GM08714 (cell line): ENCODE results near the gene CACNA1C.

Experiments used
- H3K4me3 ChIP-seq: fragments of 200-500 bp; sonication (Bioruptor generic); 2 replicates; pipeline ENCODE4 v1.5.1; 2014; ENCODE audit warnings: mild to moderate bottlenecking, low read length, inconsistent platforms
- ZNF274 ChIP-seq: IDR thresholded peaks from 2 replicates; pipeline ENCODE4 v1.6.1; 2012; ENCODE audit warnings: mild to moderate bottlenecking, low read depth, low read length

Gene CACNA1C

DNA sequence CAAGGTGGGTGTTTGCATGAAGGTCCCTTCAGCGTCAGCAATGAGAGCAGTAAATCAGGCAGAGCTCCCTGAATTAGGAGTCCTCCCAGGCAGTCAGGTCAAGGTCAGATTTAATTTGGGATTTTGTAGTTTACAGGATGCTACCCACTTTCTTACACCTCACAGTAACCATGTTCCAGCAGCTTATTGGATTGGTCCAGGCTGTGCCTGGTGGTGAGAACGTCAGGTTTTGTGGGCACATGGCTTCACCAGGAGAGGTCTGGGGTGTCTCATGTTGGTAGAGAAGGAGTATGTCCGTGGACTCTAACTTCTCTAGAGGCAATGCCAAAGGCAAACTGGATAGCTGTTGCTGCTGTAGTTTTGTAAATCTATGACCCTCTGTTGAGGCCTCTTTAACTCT is 158.3 kb downstream of the CACNA1C start:
- TF ChIP-seq ZNF274, result no peak
- no peak overlapping the region for H3K4me3 ChIP-seq

DNA sequence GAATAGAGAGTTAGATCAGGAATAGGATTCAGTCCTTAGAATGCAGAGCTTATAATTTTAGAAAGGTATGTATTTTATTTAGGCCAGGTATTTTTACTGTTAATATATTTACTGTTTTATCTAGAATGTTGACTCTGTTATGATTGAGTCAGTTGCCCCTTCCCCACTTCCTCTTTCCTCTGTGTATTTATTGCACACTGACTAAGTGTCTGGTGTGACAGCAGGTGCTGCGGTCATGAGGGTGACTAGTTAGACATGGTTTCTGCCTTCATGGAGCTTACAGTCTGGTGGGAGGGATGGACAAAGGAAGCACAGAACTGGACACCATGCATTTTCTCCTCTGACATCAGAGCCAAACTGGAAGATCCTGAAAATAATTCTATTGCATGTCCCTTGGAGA is 159.8 kb downstream of the CACNA1C start:
- no peak overlapping the region for H3K4me3 ChIP-seq
- no peak for TF ChIP-seq ZNF274

DNA sequence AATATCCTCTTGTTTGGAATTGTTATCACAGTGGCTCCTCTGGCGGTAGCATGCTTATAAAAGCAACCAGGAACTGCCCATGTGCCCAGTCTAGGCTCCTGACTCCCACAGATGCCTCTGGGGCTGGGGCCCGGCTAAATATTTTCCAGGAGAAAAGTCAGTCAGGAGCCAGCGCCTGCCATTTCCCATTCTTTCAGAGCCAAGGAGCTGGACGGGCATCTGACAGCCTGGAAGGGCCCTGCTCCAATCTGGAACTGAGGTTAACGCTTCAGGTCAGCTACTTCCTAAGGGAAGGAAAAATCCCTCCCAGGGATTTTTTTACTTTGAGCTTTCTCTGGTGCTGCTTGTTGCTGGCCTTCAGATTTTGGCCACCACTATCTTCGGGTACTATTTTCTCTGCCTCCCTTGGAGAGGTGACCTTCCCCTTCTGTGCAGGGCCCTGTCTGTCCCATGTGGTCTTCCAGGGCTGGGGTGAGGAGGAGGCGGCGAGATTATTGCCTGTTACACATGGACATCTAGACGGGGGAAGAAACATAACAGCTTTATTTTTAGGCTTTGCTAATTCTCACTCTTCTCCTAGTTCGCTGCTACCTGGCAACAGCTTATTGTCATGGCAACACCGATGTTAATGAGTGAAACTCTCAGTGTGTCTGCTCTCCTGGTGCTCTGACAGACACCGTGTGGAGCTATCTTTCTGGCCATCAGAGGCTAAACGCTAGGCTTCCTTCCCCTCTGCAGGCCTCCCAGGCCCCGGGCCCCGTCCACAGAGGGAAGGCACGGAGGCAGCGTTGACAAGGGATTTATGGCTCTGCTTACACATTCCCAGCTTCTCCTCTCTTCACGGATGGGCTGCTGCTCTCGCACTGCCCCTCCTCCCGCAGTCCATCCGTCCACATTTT is 160.4 kb downstream of the CACNA1C start:
- TF ChIP-seq ZNF274, result no peak

DNA sequence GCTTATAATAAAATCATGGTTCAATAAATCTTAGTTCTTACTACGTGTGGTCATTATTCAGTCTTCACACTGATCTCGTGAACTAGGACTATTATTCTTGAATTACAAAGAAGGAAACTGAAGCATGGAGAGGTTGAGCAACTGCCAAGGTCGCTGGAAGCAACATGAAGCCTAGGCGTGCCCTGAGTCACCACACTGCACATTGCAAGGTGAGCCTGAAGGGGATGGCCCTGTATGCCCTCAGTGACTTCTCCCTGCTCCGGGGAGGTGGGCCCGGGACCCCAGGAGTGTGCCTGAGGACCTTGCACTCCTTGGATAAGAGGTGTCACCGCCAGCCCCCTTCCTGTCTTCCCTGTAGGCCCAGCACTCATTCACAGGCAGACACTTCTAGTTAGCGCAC is 161.6 kb downstream of the CACNA1C start:
- no peak for TF ChIP-seq ZNF274
- no peak overlapping the region for H3K4me3 ChIP-seq

More for the DNA sequence above, 160.4 kb downstream of the CACNA1C start:
- no peak overlapping the region for H3K4me3 ChIP-seq

DNA sequence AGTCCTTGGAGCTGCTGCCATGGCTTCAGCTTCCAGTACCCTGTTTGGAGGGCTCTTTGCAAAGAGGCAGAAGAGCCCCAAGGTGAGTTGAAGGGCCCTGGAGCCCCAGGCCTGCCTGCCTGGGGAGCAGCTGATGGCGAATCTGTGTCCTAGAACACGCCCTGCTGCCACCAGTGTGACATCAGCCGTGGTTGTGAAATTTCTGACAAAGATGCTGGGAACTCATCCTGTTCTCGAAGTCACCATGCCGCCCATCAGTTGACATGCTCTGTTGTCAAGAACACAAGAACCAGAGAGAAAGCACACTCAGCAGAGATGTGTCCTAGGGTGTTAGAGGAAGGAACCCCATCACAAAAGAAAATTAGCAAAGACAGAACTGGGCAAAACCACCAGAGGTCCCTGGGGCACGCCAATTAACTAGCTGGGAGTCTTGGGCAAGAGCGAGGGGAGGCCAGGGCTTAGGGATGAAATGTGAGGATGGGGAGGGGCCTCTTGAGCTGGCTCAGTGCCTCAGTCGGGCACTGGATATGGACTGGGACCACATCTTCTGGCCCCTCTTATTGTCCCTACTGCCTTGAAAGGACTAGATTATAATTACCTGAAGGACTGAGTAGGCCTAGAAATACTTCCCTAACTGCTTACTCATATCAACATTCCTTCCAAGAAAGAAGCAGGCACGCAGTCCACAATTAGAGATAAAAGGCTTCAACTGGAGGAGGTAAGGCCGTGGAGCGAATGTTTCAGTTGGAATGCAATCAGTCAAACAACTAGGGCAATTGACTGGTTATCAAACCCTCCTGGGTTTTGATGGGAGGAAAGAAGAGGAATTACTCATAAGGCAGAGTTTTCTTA is 163.1 kb downstream of the CACNA1C start:
- no peak for TF ChIP-seq ZNF274
- no peak overlapping the region for H3K4me3 ChIP-seq

DNA sequence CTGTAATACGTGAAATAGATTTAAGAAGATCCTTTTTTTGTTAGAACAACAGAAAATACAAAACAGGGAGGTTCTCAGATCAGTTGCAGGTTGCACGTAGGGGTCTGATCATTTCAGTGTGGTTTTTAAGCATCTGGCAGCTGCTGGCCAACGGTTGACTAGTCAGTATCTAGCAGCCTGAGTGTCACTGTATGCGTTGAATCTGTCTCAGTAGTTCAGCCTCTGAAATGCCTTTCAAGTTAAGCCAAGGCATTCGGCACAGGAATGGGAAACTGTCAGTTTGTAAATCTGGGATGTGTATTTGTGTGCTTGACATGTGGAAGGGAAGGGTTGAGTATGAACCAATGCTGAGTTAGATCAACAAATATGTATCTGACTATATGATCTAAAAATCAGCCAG is 165.9 kb downstream of the CACNA1C start:
- TF ChIP-seq ZNF274, result no peak
- H3K4me3 ChIP-seq, result no peak overlapping the region

DNA sequence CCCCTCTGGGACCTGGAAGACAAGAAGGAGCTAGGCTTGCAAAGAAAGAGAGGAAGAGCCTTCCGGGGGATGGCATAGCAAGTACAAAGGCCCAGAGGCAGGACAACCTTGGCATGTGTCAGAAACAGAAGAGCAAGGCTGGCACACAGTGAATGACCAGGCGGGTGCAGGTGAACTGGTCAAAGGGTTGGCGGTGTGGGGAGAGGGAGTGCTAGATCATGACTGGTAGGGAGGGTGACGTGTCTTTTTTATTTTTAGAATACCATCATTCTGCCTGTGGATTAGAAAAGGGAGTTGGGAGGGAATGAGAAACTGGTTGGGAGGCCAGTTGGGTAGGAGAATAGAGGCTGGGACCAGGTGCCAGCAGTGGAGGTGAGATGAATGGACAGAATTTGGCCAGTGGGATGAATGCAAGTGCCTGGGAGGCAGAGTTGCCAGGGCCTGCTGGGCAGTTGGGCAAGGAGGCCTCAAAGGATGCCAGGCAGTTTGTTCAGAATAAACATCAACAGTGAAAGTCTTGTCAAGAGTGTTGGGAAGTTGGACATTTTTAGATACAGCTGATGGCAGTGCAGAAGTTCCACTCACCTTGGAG is 168.3 kb downstream of the CACNA1C start:
- H3K4me3 ChIP-seq, result no peak overlapping the region
- TF ChIP-seq ZNF274, result no peak

DNA sequence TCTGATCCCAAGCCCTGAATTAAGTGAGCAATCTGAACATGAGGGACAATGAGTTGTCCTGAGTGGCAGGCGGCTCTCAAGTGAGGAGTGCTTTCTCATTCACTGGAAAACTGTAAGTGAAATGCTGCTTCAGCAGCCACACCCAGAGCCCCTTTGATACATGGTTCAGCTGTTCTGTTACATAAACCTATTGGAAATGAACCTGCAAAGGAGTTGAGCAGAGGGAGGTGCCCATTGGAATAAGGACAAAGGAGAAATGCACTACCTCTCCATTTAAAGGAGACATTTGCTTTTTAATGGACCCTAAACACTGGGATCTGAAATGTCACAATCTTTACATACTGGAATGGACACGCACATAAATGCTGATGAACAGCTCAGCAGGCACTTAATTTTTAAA is 169.9 kb downstream of the CACNA1C start:
- no peak for TF ChIP-seq ZNF274

DNA sequence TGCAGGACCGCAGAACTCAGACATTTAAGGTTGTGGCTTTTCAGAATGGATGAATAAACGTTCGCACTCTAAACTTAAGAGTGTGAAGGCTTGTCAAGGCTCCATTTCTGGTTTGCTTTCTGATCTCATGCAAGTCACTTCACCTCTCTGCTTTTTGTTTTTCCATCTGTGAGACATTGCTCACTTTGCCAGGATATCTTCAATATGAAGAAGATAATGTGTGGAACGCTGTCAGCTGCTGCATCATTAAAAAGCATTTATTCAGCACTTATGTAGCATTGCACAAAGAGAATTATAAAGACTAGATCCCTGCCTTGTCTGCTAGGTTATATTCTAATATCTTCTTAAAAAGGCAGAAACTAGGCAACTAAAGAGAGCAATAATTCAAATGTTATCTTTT is 172.2 kb downstream of the CACNA1C start:
- no peak overlapping the region for H3K4me3 ChIP-seq
- no peak for TF ChIP-seq ZNF274

More for the DNA sequence above, 169.9 kb downstream of the CACNA1C start:
- H3K4me3 ChIP-seq, result no peak overlapping the region

DNA sequence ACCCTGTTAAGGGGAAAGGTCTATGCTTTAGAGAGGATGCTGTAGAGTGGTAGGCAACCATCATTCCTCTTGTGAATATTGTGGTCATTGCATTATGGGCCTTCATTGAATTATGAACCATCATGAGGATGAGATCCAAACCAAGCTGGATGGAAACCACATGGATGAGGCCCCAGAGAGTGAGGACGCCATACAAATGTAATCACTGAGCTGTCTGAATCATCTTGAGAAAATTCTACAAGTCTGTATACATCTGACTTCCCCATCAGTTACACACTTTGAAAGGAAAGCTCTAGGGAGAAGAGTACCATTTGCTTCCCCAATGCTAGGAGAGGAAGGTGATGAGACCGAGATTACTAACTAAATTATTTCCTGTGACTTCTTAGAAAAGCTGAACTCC is 172.9 kb downstream of the CACNA1C start:
- no peak overlapping the region for H3K4me3 ChIP-seq
- no peak for TF ChIP-seq ZNF274

DNA sequence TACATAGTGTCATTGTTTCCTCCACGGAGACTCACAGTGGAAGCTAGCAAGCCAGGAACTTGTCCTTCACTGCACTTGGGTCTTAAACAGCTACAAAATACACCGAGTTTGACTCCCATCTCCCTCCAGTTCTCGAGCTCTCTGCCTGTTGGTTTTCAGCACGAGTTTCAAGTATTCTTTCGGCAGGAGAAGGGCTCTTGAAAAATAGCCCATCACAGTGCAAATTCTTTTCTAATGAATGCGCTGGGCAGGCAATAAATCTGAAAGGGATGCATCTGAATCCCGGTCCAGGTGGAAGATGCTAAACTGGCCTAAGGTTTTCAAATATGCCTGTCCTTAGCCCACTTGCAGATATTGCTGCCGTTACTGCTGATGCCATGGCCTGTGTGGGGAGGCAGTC is 173.9 kb downstream of the CACNA1C start:
- H3K4me3 ChIP-seq, result no peak overlapping the region

DNA sequence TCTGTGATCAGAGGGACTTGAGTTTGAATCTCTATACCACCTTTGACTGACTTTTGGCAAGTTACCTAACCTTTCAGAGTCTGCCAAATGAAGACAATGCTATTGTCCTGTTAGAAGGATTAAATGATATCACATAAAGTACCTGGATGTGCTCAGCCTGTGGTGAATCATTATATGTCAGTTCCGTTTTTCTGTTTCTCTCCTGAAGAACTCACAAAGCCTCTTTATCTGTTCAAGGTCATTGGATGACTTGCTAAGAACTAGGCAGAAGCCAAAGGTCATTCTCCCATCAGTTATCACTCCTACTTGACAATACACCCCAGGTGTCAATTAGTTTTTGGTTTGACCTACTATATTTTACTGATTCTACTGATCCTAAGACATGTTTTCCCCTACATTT is 174.6 kb downstream of the CACNA1C start:
- H3K4me3 ChIP-seq, result no peak overlapping the region
- TF ChIP-seq ZNF274, result no peak

More for the DNA sequence above, 173.9 kb downstream of the CACNA1C start:
- no peak for TF ChIP-seq ZNF274

DNA sequence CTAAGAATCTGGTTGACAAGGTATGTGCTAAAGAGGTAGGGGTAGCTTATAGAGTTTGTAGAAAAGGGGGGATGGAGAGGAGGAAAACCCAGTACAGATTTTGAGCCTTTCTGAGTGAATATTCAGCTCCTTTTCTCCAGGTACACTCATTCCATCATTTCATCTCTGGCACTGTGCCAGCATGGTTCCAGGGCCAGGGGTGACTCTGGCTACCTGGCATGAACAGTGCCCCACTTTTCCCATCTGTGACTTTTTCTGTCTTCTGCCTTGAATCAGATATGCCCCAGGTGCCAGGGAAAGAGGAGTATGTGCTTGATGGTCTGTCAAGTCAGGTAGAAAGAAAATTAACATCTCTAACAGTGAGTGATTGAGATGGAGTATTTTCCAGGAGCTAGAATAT is 175.7 kb downstream of the CACNA1C start:
- TF ChIP-seq ZNF274, result no peak

More for the DNA sequence above, 175.7 kb downstream of the CACNA1C start:
- H3K4me3 ChIP-seq, result no peak overlapping the region
